ENCODE measurements around the gene SNTG2. TPM values are rescaled to one million over a fixed set of nuclear protein-coding genes. Genes with fewer than 3 reads are reported as not detected.
"Not testable (repeated sequence)": the region's sequence is repeated elsewhere in the genome, so short reads cannot be mapped to it uniquely, and the experiment has no call there.

SNTG2 gene
- polyA plus RNA-seq, 1 donor = 0.46 TPM

GRCh38 chr2:1088940-1089339, 138.3 kb downstream of the SNTG2 start:
- no peak for DNase-seq (ENCODE audit: low read depth)

GRCh38 chr2:1091895-1092585, 141.4 kb downstream of the SNTG2 start:
- DNase-seq (ENCODE audit: low read depth) = no peak

- DNase-seq (ENCODE audit: low read depth) = not testable (repeated sequence)
Observed at GRCh38 chr2:1093668-1094067, 143.0 kb downstream of the SNTG2 start.

- DNase-seq (ENCODE audit: low read depth) = no peak
Observed at GRCh38 chr2:1097101-1097500, 146.5 kb downstream of the SNTG2 start.

GRCh38 chr2:1099418-1099817, 148.8 kb downstream of the SNTG2 start:
- DNase-seq (ENCODE audit: low read depth) = no peak

GRCh38 chr2:1101011-1101782, 150.5 kb downstream of the SNTG2 start:
- no peak for DNase-seq (ENCODE audit: low read depth)

GRCh38 chr2:1101982-1102590, 151.4 kb downstream of the SNTG2 start:
- no peak for DNase-seq (ENCODE audit: low read depth)

- no peak for DNase-seq (ENCODE audit: low read depth)
Observed at GRCh38 chr2:1104364-1104763, 153.7 kb downstream of the SNTG2 start.

GRCh38 chr2:1106344-1106743, 155.7 kb downstream of the SNTG2 start:
- DNase-seq (ENCODE audit: low read depth) = not testable (repeated sequence)

- no peak for DNase-seq (ENCODE audit: low read depth)
Observed at GRCh38 chr2:1115843-1116539, 165.3 kb downstream of the SNTG2 start.

- DNase-seq (ENCODE audit: low read depth) = no peak
Observed at GRCh38 chr2:1117569-1117968, 166.9 kb downstream of the SNTG2 start.

GRCh38 chr2:1125217-1125616, 174.6 kb downstream of the SNTG2 start:
- no peak for DNase-seq (ENCODE audit: low read depth)

GRCh38 chr2:1125633-1126370, 175.2 kb downstream of the SNTG2 start:
- DNase-seq (ENCODE audit: low read depth) = no peak

- DNase-seq (ENCODE audit: low read depth) = no peak
Observed at GRCh38 chr2:1129982-1130381, 179.3 kb downstream of the SNTG2 start.

- DNase-seq (ENCODE audit: low read depth) = no peak
Observed at GRCh38 chr2:1130922-1131321, 180.3 kb downstream of the SNTG2 start.

- no peak for DNase-seq (ENCODE audit: low read depth)
Observed at GRCh38 chr2:1132328-1132969, 181.8 kb downstream of the SNTG2 start.

- DNase-seq (ENCODE audit: low read depth) = not testable (repeated sequence)
Observed at GRCh38 chr2:1133896-1134295, 183.2 kb downstream of the SNTG2 start.

GRCh38 chr2:1134629-1135028, 184.0 kb downstream of the SNTG2 start:
- DNase-seq (ENCODE audit: low read depth) = no peak

GRCh38 chr2:1136067-1136466, 185.4 kb downstream of the SNTG2 start:
- no peak for DNase-seq (ENCODE audit: low read depth)

- peak; percentile 24 for DNase-seq (ENCODE audit: low read depth)
Observed at GRCh38 chr2:1136846-1137245, 186.2 kb downstream of the SNTG2 start.

- no peak for DNase-seq (ENCODE audit: low read depth)
Observed at GRCh38 chr2:1137264-1137663, 186.6 kb downstream of the SNTG2 start.

Data from forelimb muscle (tissue), 1 donor.